ENCODE results near the gene C17orf113. TPM values are rescaled to one million over a fixed set of nuclear protein-coding genes. Genes with fewer than 3 reads are reported as not detected.
A peak's percentile ranks its signal among the peaks of the same experiment; 100 is the strongest.

C17orf113 gene
- total and polyA plus RNA-seq, 11 donors = 0.24 to 1.2 (median 0.72) TPM

DNA sequence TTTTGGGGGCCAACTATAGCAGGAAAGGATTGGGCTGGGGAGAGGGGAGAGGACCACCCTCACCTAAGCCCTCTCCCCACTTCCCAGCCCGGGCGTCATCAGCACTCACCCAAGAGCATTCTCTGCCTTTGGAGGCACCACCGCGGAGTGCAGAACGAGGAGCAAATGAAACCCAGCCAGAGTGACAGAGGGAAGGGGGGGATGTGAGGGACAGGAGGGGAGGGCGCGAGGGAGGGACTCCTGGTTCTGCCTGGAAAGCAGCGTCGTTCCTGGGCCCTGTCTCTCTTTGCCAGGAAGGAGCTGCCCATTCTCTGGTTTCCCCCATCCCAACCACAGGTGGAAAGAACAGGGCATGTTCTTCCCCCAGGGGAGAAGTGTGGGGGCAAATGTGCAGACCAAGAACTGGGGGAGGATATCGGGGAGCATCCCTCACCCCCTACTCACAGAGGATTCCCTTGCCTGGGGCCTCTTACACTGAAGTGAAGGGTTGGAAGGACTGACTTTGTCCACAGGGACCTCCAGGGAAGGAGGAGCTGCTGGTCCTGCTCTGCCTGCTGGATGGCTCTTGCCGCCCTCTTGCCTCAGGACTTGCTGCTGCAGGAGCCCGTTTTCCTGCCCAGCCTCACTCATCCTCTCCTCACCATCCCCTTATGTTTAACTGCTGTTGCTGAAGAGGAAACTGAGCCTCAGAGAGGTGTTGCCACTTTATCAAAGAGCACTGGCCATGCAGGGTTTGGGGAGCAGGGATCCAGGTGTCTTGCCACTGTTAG, 3.5 kb upstream of the C17orf113 start:
- WGBS, 4 donors = 16 to 19% (median 18%) methylated on average over 11 to 12 of the region's 12 CpGs
- intact Hi-C loops (cut with DNase I) = no loop called here
- ATAC-seq = peak in 1 of 4 donors; percentile 12
- peaks cover 0 to 13% (median 6%) of the 10 kb centered on the region in 12 donors for H3K4me1 ChIP-seq
- H3K27me3 ChIP-seq = peaks cover 0 to 43% (median 6%) of the 10 kb centered on the region in 9 donors
- no peaks in the 10 kb centered on the region for H3K36me3 ChIP-seq
- no peak overlapping the region for H3K4me3 ChIP-seq
- TF ChIP-seq POLR2A (IDR thresholded peaks at IDR 0.05) = no peak
- TF ChIP-seq, protein P1, sequence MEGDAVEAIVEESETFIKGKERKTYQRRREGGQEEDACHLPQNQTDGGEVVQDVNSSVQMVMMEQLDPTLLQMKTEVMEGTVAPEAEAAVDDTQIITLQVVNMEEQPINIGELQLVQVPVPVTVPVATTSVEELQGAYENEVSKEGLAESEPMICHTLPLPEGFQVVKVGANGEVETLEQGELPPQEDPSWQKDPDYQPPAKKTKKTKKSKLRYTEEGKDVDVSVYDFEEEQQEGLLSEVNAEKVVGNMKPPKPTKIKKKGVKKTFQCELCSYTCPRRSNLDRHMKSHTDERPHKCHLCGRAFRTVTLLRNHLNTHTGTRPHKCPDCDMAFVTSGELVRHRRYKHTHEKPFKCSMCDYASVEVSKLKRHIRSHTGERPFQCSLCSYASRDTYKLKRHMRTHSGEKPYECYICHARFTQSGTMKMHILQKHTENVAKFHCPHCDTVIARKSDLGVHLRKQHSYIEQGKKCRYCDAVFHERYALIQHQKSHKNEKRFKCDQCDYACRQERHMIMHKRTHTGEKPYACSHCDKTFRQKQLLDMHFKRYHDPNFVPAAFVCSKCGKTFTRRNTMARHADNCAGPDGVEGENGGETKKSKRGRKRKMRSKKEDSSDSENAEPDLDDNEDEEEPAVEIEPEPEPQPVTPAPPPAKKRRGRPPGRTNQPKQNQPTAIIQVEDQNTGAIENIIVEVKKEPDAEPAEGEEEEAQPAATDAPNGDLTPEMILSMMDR (IDR thresholded peaks at IDR 0.05) = no peak
- no peaks in the 10 kb centered on the region for H3K9me3 ChIP-seq
- no peak for DNase-seq
- no peak overlapping the region for H3K27ac ChIP-seq

DNA sequence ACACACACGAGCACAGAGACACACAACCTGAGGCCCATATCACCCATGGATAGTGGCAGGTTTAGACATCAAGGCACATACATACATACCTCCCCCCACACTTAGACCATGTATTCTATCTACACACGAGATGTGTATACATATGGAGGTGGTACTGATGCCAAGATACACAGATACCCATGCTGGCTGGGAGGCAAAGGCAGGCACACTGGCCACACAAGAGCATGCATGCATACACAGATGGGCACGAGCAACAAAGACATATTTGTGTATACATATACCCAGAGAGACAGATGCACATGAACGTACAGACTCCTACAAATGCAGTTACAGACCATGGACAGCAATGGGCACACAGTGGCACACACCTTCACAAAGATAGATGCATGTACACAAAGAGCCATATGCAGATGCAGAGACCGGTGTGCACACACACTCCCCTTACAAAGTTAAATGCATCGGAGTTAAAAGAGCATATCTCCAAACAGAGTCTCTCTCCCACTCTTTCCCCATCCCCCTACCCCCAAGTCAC, 2.0 kb upstream of the C17orf113 start:
- TF ChIP-seq, protein P1 (IDR thresholded peaks at IDR 0.05) = no peak
- TF ChIP-seq POLR2A (IDR thresholded peaks at IDR 0.05) = no peak
- intact Hi-C loops (cut with DNase I) = no loop called here
- ATAC-seq (no peak), DNase-seq (no peak)
- H3K4me1 ChIP-seq = peaks cover 0 to 13% (median 6%) of the 10 kb centered on the region in 12 donors
- 75 to 79% (median 78%) methylated on average over 6 of the region's 6 CpGs for WGBS, 4 donors
- H3K27me3 ChIP-seq = peaks cover 0 to 39% (median 6%) of the 10 kb centered on the region in 9 donors
- no peaks in the 10 kb centered on the region for H3K9me3 ChIP-seq
- no peaks in the 10 kb centered on the region for H3K36me3 ChIP-seq
- H3K27ac ChIP-seq = no peak overlapping the region
- H3K4me3 ChIP-seq = no peak overlapping the region

GRCh38 chr17:42051645-42052044, 1.2 kb upstream of the C17orf113 start:
- no peaks in the 10 kb centered on the region for H3K36me3 ChIP-seq
- intact Hi-C loops (cut with DNase I) = no loop called here
- no peak for TF ChIP-seq POLR2A (IDR thresholded peaks at IDR 0.05)
- TF ChIP-seq, protein P1 (IDR thresholded peaks at IDR 0.05) = no peak
- H3K27ac ChIP-seq = no peak overlapping the region
- H3K9me3 ChIP-seq = no peaks in the 10 kb centered on the region
- ATAC-seq = no peak
- H3K4me1 ChIP-seq = peaks cover 0 to 13% (median 6%) of the 10 kb centered on the region in 12 donors
- no peak for DNase-seq
- H3K4me3 ChIP-seq = no peak overlapping the region
- 89 to 94% (median 91%) methylated on average over 6 to 7 of the region's 7 CpGs for WGBS, 4 donors
- H3K27me3 ChIP-seq = peaks cover 0 to 39% (median 6%) of the 10 kb centered on the region in 9 donors

GRCh38 chr17:42051013-42051400, 606 bp upstream of the C17orf113 start:
- H3K9me3 ChIP-seq = no peaks in the 10 kb centered on the region
- no peaks in the 10 kb centered on the region for H3K36me3 ChIP-seq
- 60 to 65% (median 61%) methylated on average over 8 of the region's 8 CpGs for WGBS, 4 donors
- H3K27ac ChIP-seq = no peak overlapping the region
- DNase-seq (no peak), ATAC-seq (peak in 1 of 4 donors; percentile 10)
- H3K4me1 ChIP-seq = peaks cover 0 to 13% (median 6%) of the 10 kb centered on the region in 12 donors
- peaks cover 0 to 38% (median 6%) of the 10 kb centered on the region in 9 donors for H3K27me3 ChIP-seq
- TF ChIP-seq, protein P1 (IDR thresholded peaks at IDR 0.05) = no peak
- no peak for TF ChIP-seq POLR2A (IDR thresholded peaks at IDR 0.05)
- H3K4me3 ChIP-seq = peak overlapping the region; percentile 52 to 86 (median 74)
- intact Hi-C loops (cut with DNase I) = no loop called here

Measured in heart left ventricle (tissue), 16 donors.